GM18499 (cell line): ENCODE measurements around the gene NGLY1.
A peak's percentile ranks its signal among the peaks of the same experiment; 100 is the strongest.

Experiments used
- ATAC-seq: cut with Tn5 transposase; IDR thresholded peaks from one replicate; pipeline ENCODE4 v1.9.1; 2021; ENCODE audit warnings: moderate number of reproducible peaks; ENCODE audit not compliant: insufficient read depth, unreplicated experiment

NGLY1 gene

GRCh38 chr3:25785826-25786225, 2.6 kb upstream of the NGLY1 start:
- no peak for ATAC-seq

- no peak for ATAC-seq
These were observed 1.7 kb upstream of the NGLY1 start for GRCh38 chr3:25784971-25785370.

- no peak for ATAC-seq
These were observed 644 bp upstream of the NGLY1 start for GRCh38 chr3:25783661-25784512.

GRCh38 chr3:25782636-25782937, 656 bp downstream of the NGLY1 start:
- ATAC-seq, result no peak

GRCh38 chr3:25781758-25782594, 1.3 kb downstream of the NGLY1 start:
- peak; percentile 75 for ATAC-seq

GRCh38 chr3:25781145-25781757, 2.0 kb downstream of the NGLY1 start:
- ATAC-seq, result no peak

GRCh38 chr3:25780618-25781017, 2.6 kb downstream of the NGLY1 start:
- ATAC-seq, result no peak

- ATAC-seq, result no peak
These were observed 7.3 kb downstream of the NGLY1 start for GRCh38 chr3:25775936-25776335.

- peak; percentile 88 for ATAC-seq
These were observed 14.4 kb downstream of the NGLY1 start for GRCh38 chr3:25768851-25769250.

GRCh38 chr3:25751725-25752124, 31.5 kb downstream of the NGLY1 start:
- no peak for ATAC-seq

GRCh38 chr3:25751048-25751447, 32.2 kb downstream of the NGLY1 start:
- ATAC-seq, result no peak

GRCh38 chr3:25749031-25749581, 34.1 kb downstream of the NGLY1 start:
- ATAC-seq, result no peak

GRCh38 chr3:25748189-25748588, 35.1 kb downstream of the NGLY1 start:
- no peak for ATAC-seq

GRCh38 chr3:25747033-25747432, 36.2 kb downstream of the NGLY1 start:
- no peak for ATAC-seq

GRCh38 chr3:25744470-25744869, 38.8 kb downstream of the NGLY1 start:
- no peak for ATAC-seq

- no peak for ATAC-seq
These were observed 55.1 kb downstream of the NGLY1 start for GRCh38 chr3:25728101-25728500.

GRCh38 chr3:25727316-25727715, 55.9 kb downstream of the NGLY1 start:
- ATAC-seq, result no peak

- ATAC-seq, result no peak
These were observed 57.4 kb downstream of the NGLY1 start for GRCh38 chr3:25725810-25726209.

- ATAC-seq, result no peak
These were observed 58.1 kb downstream of the NGLY1 start for GRCh38 chr3:25724948-25725645.

- ATAC-seq, result peak; percentile 43
These were observed 59.4 kb downstream of the NGLY1 start for GRCh38 chr3:25723802-25724201.
